SJCRH30 (cell line): ENCODE results near the gene DRP2. TPM values are rescaled to one million over a fixed set of nuclear protein-coding genes. Genes with fewer than 3 reads are reported as not detected.
A peak's percentile ranks its signal among the peaks of the same experiment; 100 is the strongest.
"Not testable (repeated sequence)": the region's sequence is repeated elsewhere in the genome, so short reads cannot be mapped to it uniquely, and the experiment has no call there.

Experiments used
- DNase-seq, 2 experiments: peaks; one replicate each; pipeline ENCODE4 v3.0.0-alpha.2; 2015 to 2020
- H3K27ac ChIP-seq: fragments of 250-450 bp; sonication (Bioruptor Pico); 2 replicates; pipeline ENCODE4 v1.5.1; 2020; ENCODE audit warnings: mild to moderate bottlenecking, moderate library complexity
- H3K27me3 ChIP-seq: fragments of 250-450 bp; sonication (Bioruptor Pico); 2 replicates; pipeline ENCODE4 v1.5.1; 2020; ENCODE audit warnings: mild to moderate bottlenecking, moderate library complexity
- H3K36me3 ChIP-seq: fragments of 250-450 bp; sonication (Bioruptor Pico); 2 replicates; pipeline ENCODE4 v1.5.1; 2020; ENCODE audit warnings: mild to moderate bottlenecking, moderate library complexity
- H3K4me1 ChIP-seq: fragments of 250-450 bp; sonication (Bioruptor Pico); 2 replicates; pipeline ENCODE4 v1.5.1; 2020; ENCODE audit warnings: mild to moderate bottlenecking, moderate library complexity
- H3K4me3 ChIP-seq: fragments of 250-450 bp; sonication (Bioruptor Pico); 2 replicates; pipeline ENCODE4 v1.5.1; 2020; ENCODE audit warnings: mild to moderate bottlenecking, moderate library complexity
- H3K9me3 ChIP-seq: fragments of 250-450 bp; sonication (Bioruptor Pico); replicated peaks from 2 replicates; pipeline ENCODE4 v1.5.1; 2020; ENCODE audit warnings: mild to moderate bottlenecking, moderate library complexity
- total RNA-seq: library from RNA; depleted of rRNA; stranded (reverse); fragments of >200 nt; shearing (Covaris generic); gene quantifications from 2 replicates; pipeline ENCODE4 v1.2.3, GENCODE V29; 2014; rRNA removed

Gene DRP2, protein sequence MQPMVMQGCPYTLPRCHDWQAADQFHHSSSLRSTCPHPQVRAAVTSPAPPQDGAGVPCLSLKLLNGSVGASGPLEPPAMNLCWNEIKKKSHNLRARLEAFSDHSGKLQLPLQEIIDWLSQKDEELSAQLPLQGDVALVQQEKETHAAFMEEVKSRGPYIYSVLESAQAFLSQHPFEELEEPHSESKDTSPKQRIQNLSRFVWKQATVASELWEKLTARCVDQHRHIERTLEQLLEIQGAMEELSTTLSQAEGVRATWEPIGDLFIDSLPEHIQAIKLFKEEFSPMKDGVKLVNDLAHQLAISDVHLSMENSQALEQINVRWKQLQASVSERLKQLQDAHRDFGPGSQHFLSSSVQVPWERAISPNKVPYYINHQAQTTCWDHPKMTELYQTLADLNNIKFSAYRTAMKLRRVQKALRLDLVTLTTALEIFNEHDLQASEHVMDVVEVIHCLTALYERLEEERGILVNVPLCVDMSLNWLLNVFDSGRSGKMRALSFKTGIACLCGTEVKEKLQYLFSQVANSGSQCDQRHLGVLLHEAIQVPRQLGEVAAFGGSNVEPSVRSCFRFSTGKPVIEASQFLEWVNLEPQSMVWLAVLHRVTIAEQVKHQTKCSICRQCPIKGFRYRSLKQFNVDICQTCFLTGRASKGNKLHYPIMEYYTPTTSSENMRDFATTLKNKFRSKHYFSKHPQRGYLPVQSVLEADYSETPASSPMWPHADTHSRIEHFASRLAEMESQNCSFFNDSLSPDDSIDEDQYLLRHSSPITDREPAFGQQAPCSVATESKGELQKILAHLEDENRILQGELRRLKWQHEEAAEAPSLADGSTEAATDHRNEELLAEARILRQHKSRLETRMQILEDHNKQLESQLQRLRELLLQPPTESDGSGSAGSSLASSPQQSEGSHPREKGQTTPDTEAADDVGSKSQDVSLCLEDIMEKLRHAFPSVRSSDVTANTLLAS
- total RNA-seq: 2.7 and 3.4 TPM in 2 replicates

DNA sequence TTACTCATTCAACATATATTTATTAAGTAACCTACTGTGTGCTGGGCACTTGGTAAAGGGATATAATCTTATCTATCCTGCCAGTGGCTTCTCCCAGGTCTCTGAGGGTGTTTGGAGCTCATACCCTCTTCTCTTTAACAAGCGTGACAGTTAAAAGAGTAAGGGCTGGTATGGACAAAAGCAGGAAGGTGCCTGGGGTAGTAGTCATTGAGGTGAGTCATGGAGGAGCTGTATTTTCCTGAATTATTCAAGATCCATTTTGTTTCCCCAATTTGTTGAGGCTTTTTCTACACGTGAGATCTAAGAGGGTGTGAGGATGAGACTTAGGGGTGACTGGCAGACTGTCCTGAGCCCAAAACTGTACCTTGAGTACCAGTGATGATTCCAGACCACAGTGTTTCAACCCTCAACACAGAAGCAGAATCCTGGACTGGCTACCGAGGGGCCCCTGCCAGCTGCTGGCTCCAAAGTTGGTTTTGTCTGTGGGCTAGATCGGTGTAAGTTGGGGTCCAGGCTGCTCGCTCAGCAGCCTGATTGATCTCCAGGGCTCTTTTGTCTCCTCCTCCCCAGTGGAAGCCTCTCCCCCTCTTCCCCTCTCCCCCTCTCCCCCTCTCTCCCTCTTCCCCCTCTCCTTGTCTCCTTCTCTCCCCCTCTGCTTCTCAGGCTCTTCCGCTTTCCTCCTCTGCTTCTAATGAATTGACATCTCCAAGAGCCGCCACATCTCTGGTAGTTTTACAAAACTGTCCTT is at the start of gene DRP2:
DRP2 (plus strand) TSS at position 671 of the 748 bp plus-strand sequence. CDS start 11,862 bp downstream, outside the sequence.
- peak in 1 of 2 experiments; percentile 30 for DNase-seq
- H3K4me3 ChIP-seq: peak within 1 kb of the TSS; percentile 54
- peak within 1 kb of the TSS; percentile 85 for H3K27ac ChIP-seq
- H3K36me3 ChIP-seq: no peaks in the 10 kb centered on the region
- no peaks in the 10 kb centered on the region for H3K27me3 ChIP-seq
- H3K4me1 ChIP-seq: peaks cover 7% of the 10 kb centered on the region
- H3K9me3 ChIP-seq: no peaks in the 10 kb centered on the region

DNA sequence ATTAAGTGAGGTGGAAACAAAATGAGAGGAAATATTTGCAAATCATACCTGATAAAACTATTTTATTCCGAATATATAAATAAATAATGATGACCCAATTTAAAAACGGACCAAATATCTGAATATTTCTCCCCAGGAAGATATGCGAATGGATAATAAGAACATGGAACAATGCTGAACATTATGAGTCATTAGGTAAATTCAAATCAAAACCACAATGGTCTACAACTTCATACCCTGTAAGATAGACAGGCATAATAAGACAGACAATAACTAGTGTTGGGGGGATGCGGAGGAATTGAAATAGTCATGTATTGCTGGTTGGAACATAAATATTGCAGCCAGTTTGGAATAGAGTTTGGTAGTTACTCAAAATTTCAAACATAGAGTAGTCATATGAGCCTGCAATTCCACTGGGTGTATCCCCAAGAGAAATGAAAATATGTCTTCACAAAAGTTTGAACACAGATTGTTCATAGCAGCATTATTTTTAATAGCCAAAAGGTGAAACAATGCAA is 47.6 kb upstream of the DRP2 start:
- H3K4me1 ChIP-seq: no peaks in the 10 kb centered on the region
- no peaks in the 10 kb centered on the region for H3K9me3 ChIP-seq
- DNase-seq: no peak
- no peaks in the 10 kb centered on the region for H3K27me3 ChIP-seq
- H3K36me3 ChIP-seq: no peaks in the 10 kb centered on the region
- no peak overlapping the region for H3K4me3 ChIP-seq
- H3K27ac ChIP-seq: no peak overlapping the region

DNA sequence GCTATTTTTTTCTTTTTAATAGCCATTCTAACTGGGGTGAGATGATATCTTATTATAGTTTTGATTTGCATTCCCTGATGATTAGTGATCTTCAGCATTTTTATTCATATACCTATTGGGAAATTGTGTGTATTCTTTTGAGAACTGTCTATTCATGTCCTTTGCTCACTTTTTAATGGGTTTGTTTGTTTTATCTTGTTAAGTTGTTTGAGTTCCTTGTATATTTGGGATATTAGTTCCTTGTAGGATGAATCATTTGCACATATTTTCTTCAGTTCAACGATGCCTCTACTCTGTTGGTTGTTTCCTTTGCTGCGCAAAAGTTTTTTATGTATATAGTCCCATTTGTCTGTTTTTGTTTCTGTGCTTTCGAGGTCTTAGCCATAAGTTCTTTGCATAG is 43.1 kb upstream of the DRP2 start:
- no peaks in the 10 kb centered on the region for H3K27me3 ChIP-seq
- H3K4me3 ChIP-seq: no peak overlapping the region
- H3K36me3 ChIP-seq: no peaks in the 10 kb centered on the region
- no peak for DNase-seq
- no peaks in the 10 kb centered on the region for H3K4me1 ChIP-seq
- no peaks in the 10 kb centered on the region for H3K9me3 ChIP-seq
- no peak overlapping the region for H3K27ac ChIP-seq

DNA sequence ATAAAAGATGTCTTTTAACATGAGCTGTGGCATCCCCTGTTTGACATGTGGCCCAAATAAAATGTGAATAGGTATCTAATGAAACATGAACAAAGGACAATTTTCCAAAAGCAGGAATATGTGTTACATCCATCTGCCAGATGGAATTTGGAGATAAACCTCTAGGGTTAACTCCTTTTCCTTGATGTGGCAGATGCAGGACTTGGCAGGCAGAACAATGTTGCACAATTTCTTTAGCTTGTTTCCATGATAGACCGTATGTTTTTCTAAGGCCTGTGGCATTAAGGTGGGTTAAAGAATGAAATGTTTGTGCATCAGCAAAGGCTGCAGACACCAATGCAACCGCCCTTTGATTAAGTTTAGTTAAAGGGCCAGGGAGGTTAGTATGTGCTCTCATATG is 34.7 kb upstream of the DRP2 start:
- not testable (repeated sequence) for DNase-seq, H3K4me1 ChIP-seq, H3K9me3 ChIP-seq, H3K27me3 ChIP-seq, H3K36me3 ChIP-seq, H3K27ac ChIP-seq, H3K4me3 ChIP-seq

DNA sequence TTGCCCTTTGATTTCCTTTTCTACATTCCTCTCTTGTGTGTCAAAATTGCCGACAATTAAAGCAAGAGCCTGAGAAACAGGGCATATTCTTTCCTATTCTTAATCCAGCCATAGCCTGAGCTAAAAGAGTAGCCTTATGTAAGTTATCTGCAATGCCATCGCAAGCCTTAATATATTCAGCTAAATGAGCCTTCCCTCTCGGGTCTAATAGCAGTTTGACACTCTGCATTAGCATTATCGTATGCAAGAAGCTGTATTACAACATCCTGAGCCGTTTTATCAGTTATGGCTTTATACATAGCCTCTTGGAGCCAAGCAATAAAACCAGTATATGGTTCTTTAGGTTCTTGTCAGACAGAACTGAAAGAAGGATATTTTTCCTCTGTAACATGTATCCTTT is 31.6 kb upstream of the DRP2 start:
- H3K27ac ChIP-seq, H3K27me3 ChIP-seq, H3K4me1 ChIP-seq, DNase-seq, H3K9me3 ChIP-seq, H3K36me3 ChIP-seq, H3K4me3 ChIP-seq: not testable (repeated sequence)

DNA sequence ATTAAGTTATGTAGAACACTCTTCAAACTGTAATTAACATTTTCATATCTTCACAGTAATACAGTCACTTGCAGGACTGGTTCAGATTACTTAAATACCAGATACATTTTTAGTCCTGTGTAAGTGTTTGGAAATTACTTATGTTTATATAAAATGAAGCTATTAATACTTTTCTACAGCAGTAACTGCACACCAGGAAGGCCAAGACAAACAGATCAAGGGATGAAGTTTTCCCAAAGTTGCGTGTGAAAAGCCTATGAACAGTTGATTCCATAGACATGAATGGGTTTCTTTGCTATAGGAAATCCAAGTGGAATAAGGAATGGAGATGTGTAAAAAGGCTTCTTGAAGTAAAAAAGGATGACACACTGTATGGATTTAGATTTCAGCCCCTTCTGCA is 28.9 kb upstream of the DRP2 start:
- no peak for DNase-seq
- no peaks in the 10 kb centered on the region for H3K9me3 ChIP-seq
- no peak overlapping the region for H3K27ac ChIP-seq
- no peaks in the 10 kb centered on the region for H3K27me3 ChIP-seq
- H3K36me3 ChIP-seq: no peaks in the 10 kb centered on the region
- no peak overlapping the region for H3K4me3 ChIP-seq
- H3K4me1 ChIP-seq: no peaks in the 10 kb centered on the region

DNA sequence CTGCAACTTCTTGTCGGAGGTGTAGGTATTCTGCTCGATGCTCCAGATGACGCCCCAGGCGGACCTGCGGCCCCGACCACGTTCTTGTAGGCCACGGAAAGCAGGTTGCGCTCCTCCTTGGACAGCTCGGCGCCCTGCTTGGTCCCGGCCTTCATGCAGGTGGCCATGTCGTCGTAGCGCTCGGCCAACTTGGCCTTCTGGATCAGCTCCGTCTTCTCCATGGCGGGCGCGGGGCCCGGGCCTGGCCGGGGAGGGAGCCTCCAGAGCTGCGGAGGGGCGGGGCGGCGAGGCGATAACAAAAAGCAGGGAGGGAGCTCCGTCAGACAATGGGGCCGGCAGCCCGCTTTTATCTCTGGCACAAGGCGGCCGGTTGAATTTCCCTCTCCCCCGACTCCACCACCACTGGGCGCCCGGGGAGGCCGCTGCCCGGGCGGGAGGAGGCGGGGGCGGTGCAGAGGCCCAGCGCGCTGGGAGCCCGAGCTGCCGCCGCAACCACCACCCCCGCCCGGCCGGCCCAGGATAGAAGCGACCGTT is 28.3 kb upstream of the DRP2 start:
- Histone ChIP-seq H3K36me3 (no peaks in the 10 kb centered on the region), H3K4me1 (no peaks in the 10 kb centered on the region), H3K27ac (no peak overlapping the region), H3K9me3 (no peaks in the 10 kb centered on the region), H3K4me3 (no peak overlapping the region), H3K27me3 (no peaks in the 10 kb centered on the region)
- no peak for DNase-seq

DNA sequence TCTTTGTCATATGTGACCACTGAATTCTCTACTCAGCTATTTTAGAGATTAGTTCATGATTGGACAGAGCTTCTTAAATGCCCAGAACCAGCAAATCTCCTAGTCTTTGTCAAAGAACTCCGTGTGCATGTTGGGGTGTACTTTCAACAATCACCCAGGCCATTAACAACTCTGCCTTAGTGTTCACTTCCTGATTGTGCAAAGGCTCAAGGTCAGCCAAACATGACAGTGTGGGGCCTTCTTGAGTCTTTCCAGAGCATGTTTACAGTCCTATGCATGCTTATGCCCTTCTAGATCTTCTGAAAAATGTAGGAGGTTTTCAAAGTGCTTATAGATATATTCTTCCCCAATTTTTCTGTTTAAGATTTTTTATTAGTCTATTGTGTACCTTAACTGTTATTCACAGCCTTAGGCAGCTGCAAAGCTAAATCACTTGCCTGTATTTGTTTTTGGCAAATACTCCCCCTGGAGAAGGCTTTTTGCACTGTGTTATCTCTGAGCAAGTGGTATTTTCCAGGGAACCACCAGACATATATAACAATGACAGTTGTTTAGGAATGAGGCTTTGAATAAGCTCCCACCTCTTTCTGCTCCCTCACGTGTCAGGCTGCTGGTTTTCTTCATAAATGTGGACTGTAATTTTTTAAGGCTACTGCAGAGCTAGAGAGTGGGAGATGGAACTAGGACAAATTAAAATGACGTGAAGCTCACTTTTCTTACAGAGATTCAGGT is 24.0 kb upstream of the DRP2 start:
- no peaks in the 10 kb centered on the region for H3K9me3 ChIP-seq
- no peak overlapping the region for H3K27ac ChIP-seq
- no peaks in the 10 kb centered on the region for H3K4me1 ChIP-seq
- DNase-seq: no peak
- no peaks in the 10 kb centered on the region for H3K27me3 ChIP-seq
- H3K36me3 ChIP-seq: no peaks in the 10 kb centered on the region
- no peak overlapping the region for H3K4me3 ChIP-seq

DNA sequence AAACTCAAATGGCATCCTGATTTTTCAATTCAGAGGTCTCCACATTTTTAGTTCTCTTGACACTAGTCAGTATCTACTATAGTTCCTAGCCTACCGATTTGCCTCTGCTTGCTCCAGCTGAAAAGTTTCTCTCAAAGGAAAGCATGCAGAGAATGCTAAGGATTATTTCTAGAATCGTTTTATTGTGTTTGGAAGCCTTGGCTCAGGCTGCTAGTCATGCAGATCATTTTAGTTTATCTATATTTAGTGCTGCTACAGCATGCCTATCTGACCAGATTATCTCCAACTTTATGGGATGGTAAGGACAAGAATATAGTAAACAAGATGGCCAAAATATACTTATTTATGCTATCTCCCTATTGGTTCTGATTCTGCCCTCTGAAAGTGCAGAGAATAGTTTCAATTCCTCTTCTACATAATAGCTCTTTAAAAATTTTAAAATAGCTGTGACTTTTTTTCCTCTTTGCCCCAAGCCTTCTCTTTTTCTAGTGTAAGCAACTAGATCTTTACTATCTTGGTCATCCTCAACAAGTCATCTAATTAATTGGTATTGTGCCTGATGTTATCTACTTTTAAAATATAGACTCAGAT is 15.7 kb upstream of the DRP2 start:
- DNase-seq: no peak
- no peaks in the 10 kb centered on the region for H3K36me3 ChIP-seq

DNA sequence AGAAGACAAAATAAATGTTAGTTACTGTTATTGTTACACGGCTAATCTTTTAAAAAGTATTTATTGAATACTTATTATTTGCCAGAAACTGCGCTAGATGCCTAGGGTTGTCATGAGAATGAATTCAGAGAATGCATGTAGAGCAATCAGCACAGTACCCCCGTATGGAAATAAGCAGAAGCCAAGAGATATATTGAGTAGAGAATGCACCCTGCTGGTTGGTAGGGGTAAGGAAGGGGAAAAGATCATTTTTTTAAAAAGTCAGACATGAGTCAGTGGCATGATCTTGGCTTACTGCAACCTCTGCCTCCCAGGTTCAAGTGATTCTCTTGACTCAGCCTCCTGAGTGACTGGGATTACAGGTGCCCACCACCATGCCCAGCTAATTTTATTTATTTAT is 13.1 kb upstream of the DRP2 start:
- H3K9me3 ChIP-seq: no peaks in the 10 kb centered on the region
- no peak overlapping the region for H3K27ac ChIP-seq
- H3K4me3 ChIP-seq: no peak overlapping the region
- DNase-seq: peak in 1 of 2 experiments; percentile 49
- no peaks in the 10 kb centered on the region for H3K36me3 ChIP-seq
- no peaks in the 10 kb centered on the region for H3K27me3 ChIP-seq
- no peaks in the 10 kb centered on the region for H3K4me1 ChIP-seq

More for the DNA sequence above, 15.7 kb upstream of the DRP2 start:
- H3K27ac ChIP-seq: no peak overlapping the region
- H3K4me3 ChIP-seq: no peak overlapping the region
- H3K9me3 ChIP-seq: no peaks in the 10 kb centered on the region
- H3K27me3 ChIP-seq: no peaks in the 10 kb centered on the region
- H3K4me1 ChIP-seq: no peaks in the 10 kb centered on the region

DNA sequence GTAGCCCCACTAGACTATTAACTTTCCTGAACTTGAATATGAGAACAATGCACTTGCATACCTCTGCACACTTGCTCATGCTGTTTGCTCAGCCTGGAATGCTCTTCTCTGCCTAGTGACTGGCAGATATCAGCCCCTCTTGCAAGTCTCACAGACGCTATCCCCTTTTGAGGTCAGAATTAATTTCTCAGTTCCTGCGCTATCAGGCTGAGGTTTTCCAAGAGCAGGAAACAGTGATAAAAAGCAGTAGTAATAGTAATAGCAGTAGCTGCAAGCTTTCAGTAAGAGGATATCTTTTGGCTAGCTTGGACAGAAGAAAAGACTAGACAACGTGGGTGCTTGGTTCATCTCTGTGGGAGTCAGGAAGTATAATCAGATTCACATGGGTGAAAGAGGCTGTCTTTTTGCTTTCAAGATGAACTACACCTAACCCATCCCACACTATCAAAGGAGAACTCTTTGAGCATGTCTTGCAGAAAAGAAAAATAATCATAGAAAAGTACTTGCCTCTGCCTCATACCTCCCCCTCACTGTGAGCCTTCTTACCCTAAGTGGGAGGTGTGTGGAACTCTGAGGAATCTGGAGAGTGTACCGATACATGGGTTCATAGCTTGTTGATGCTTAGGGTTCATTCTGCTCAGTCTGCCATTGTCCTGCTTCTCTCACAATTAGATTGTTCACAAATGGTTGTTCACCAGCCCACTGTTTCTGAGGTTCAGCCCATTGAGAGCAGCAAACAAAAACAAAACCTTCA is 11.3 kb upstream of the DRP2 start:
- Histone ChIP-seq H3K36me3 (no peaks in the 10 kb centered on the region), H3K27ac (no peak overlapping the region), H3K9me3 (no peaks in the 10 kb centered on the region), H3K4me3 (no peak overlapping the region), H3K4me1 (no peaks in the 10 kb centered on the region), H3K27me3 (no peaks in the 10 kb centered on the region)
- DNase-seq: no peak

DNA sequence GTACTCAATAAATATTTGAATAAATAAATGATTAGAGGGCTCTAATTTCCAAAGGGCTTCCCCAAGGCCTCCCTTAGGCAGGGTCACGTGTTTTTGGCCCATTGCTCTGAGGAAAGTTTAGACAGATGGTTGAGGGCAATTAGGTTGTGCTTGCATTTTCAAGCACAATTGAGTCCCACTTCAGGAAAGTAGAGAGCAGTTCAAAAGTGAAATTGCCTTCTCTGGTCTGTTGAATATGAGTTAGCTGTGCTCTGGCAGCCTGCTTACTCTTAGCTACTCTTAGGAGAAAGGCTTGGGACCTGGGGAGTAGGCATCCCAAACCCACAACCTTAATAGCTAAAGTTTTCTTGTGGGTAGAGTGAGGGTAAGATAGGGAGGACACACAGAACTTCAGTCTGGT is 9.0 kb upstream of the DRP2 start:
- no peaks in the 10 kb centered on the region for H3K9me3 ChIP-seq
- no peaks in the 10 kb centered on the region for H3K27me3 ChIP-seq
- H3K36me3 ChIP-seq: no peaks in the 10 kb centered on the region
- no peaks in the 10 kb centered on the region for H3K4me1 ChIP-seq
- no peak overlapping the region for H3K4me3 ChIP-seq
- DNase-seq: no peak
- H3K27ac ChIP-seq: no peak overlapping the region

DNA sequence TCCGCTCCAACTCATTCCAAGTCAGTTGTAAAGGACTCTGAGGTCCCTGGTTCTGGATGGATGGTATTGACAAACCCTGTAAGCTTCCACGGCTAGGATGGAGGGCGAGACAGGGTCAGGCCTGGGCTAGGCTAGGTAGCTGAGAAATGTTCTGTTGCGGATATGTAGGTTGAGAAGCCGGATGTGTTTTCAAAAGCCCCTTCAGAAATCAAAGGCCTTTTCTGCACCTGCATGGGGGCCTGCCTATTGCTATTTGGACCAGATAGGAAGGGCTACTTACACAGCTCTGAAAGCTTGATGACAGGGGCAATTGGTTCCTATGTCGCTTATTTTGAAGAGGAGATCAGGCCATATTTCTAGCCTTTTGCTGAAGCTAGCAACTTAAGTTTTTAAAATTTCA is 1.9 kb upstream of the DRP2 start:
- Histone ChIP-seq H3K4me3 (no peak overlapping the region), H3K27me3 (no peaks in the 10 kb centered on the region), H3K27ac (no peak overlapping the region), H3K9me3 (no peaks in the 10 kb centered on the region), H3K4me1 (peaks cover 7% of the 10 kb centered on the region), H3K36me3 (no peaks in the 10 kb centered on the region)
- no peak for DNase-seq
